Fibroblast of lung (primary cell): Measurements from ENCODE around the gene TLR8. TPM values are rescaled to one million over a fixed set of nuclear protein-coding genes. Genes with fewer than 3 reads are reported as not detected.

Experiments
- DNase-seq, 2 donors: peaks; one replicate each; pipeline versions ENCODE4 v3.0.0 to v3.0.0-alpha.2; 2010; ENCODE audit warnings: low read depth in 2 of 2
- H2AFZ ChIP-seq: 2 replicates; pipeline ENCODE4 v1.5.1; 2012; ENCODE audit warnings: low read length, control low read depth, inconsistent platforms
- H3K27ac ChIP-seq: 2 replicates; pipeline ENCODE4 v1.5.1; 2011; ENCODE audit warnings: low read length, control low read depth; ENCODE audit not compliant: insufficient read depth
- H3K27me3 ChIP-seq: 2 replicates; pipeline ENCODE4 v1.5.1; 2011; ENCODE audit warnings: mild to moderate bottlenecking, low read length; ENCODE audit not compliant: control insufficient read depth, insufficient read depth
- H3K36me3 ChIP-seq: 2 replicates; pipeline ENCODE4 v1.5.1; 2011; ENCODE audit warnings: low read length; ENCODE audit not compliant: control insufficient read depth, insufficient read depth
- H3K4me1 ChIP-seq: 2 replicates; pipeline ENCODE4 v1.5.1; 2011; ENCODE audit warnings: low read length; ENCODE audit not compliant: control insufficient read depth, insufficient read depth; ENCODE audit errors: extremely low read depth
- H3K4me2 ChIP-seq: 2 replicates; pipeline ENCODE4 v1.5.1; 2011; ENCODE audit warnings: low read length, control low read depth; ENCODE audit not compliant: insufficient read depth; ENCODE audit errors: extremely low read depth
- H3K4me3 ChIP-seq, 4 experiments: fragments of 200-600 bp in 1 of 4; sonication (generic) in 1 of 4; replicated peaks in 1 of 4; 2 replicates each; pipeline ENCODE4 v1.5.1; 2011 to 2016; ENCODE audit warnings: low read length in 4 of 4, low read depth in 3 of 4, mild to moderate bottlenecking in 3 of 4, control low read depth in 2 of 4, inconsistent platforms in 1 of 4, mixed read lengths in 1 of 4; ENCODE audit not compliant: insufficient read depth in 1 of 4; ENCODE audit errors: control extremely low read depth in 1 of 4
- H3K79me2 ChIP-seq: 2 replicates; pipeline ENCODE4 v1.5.1; 2012; ENCODE audit warnings: mild to moderate bottlenecking, low read length, inconsistent platforms; ENCODE audit not compliant: control insufficient read depth, insufficient read depth
- H3K9ac ChIP-seq: 2 replicates; pipeline ENCODE4 v1.5.1; 2011; ENCODE audit warnings: mild to moderate bottlenecking, low read length, control low read depth; ENCODE audit not compliant: insufficient read depth
- H3K9me3 ChIP-seq: 2 replicates; pipeline ENCODE4 v1.5.1; 2012; ENCODE audit warnings: low read depth, low read length; ENCODE audit not compliant: control insufficient read depth, insufficient read depth
- H4K20me1 ChIP-seq: 2 replicates; pipeline ENCODE4 v1.5.1; 2011; ENCODE audit warnings: low read length; ENCODE audit not compliant: control insufficient read depth, insufficient read depth; ENCODE audit errors: extremely low read depth
- CTCF ChIP-seq, 2 donors: IDR thresholded peaks in 1 of 2; conservative IDR thresholded peaks in 1 of 2; 1 replicate in 1 of 2; 2 replicates in 1 of 2; pipeline ENCODE4 v1.5.1; 2011 to 2012; ENCODE audit warnings: low read length in 2 of 2, control low read depth in 1 of 2, inconsistent platforms in 1 of 2, low read depth in 1 of 2, mild to moderate bottlenecking in 1 of 2
- EZH2 ChIP-seq: IDR thresholded peaks from 2 replicates; pipeline ENCODE4 v1.5.1; 2012; ENCODE audit warnings: low read length, control low read depth, mild to moderate bottlenecking; ENCODE audit errors: missing control alignments
- polyA plus RNA-seq, 2 donors: library from polyadenylated mRNA; depleted of rRNA in 1 of 2; stranded (reverse) in 1 of 2; unstranded in 1 of 2; fragments of >200 nt; gene quantifications; 2 replicates each; pipeline ENCODE4 v1.2.1, GENCODE V29; 2011 to 2012; ENCODE audit warnings: missing spikeins in 1 of 2
- total RNA-seq: library from RNA; depleted of rRNA; stranded (reverse); fragments of >200 nt; gene quantifications from 2 replicates; pipeline ENCODE4 v1.2.1, GENCODE V29; 2014

Gene TLR8
- total and polyA plus RNA-seq, 2 donors (not counting 1 experiment from before 2014, with no cell fraction given): not detected

GRCh38 chrX:12867685-12868084 lies 38.7 kb upstream of the TLR8 start:
- Histone ChIP-seq H3K27me3 (no peaks in the 10 kb centered on the region), H3K9me3 (no peaks in the 10 kb centered on the region), H3K4me1 (no peaks in the 10 kb centered on the region), H3K36me3 (no peaks in the 10 kb centered on the region), H4K20me1 (no peaks in the 10 kb centered on the region), H3K79me2 (no peaks in the 10 kb centered on the region), H3K4me3 (no peak overlapping the region), H2AFZ (no peak overlapping the region), H3K27ac (no peak overlapping the region), H3K4me2 (no peak overlapping the region), H3K9ac (no peak overlapping the region)
- TF ChIP-seq EZH2 (no peak), CTCF (conservative IDR thresholded peaks at IDR 0.05 in 1 of 2, IDR thresholded peaks at IDR 0.05 in 1 of 2; ENCODE audit: low read depth in 1 of 2, low read length in 2 of 2) (no peak)
- DNase-seq: no peak

GRCh38 chrX:12868747-12869146 lies 37.7 kb upstream of the TLR8 start:
- no peaks in the 10 kb centered on the region for H3K4me1 ChIP-seq
- H4K20me1 ChIP-seq: no peaks in the 10 kb centered on the region
- no peaks in the 10 kb centered on the region for H3K27me3 ChIP-seq
- no peak overlapping the region for H3K4me3 ChIP-seq
- TF ChIP-seq CTCF (conservative IDR thresholded peaks at IDR 0.05 in 1 of 2, IDR thresholded peaks at IDR 0.05 in 1 of 2; ENCODE audit: low read depth in 1 of 2, low read length in 2 of 2) (no peak), EZH2 (no peak)
- no peak for DNase-seq
- H3K4me2 ChIP-seq: no peak overlapping the region
- H3K9me3 ChIP-seq: no peaks in the 10 kb centered on the region
- no peak overlapping the region for H2AFZ ChIP-seq
- H3K36me3 ChIP-seq: no peaks in the 10 kb centered on the region
- no peaks in the 10 kb centered on the region for H3K79me2 ChIP-seq
- no peak overlapping the region for H3K27ac ChIP-seq
- no peak overlapping the region for H3K9ac ChIP-seq

- H3K79me2 ChIP-seq: no peaks in the 10 kb centered on the region
- no peak overlapping the region for H3K4me2 ChIP-seq
- no peak overlapping the region for H3K4me3 ChIP-seq
- H3K27me3 ChIP-seq: no peaks in the 10 kb centered on the region
- no peak overlapping the region for H2AFZ ChIP-seq
- no peaks in the 10 kb centered on the region for H4K20me1 ChIP-seq
- DNase-seq: peak in 1 of 2 donors; percentile 17
- TF ChIP-seq EZH2 (no peak), CTCF (conservative IDR thresholded peaks at IDR 0.05 in 1 of 2, IDR thresholded peaks at IDR 0.05 in 1 of 2; ENCODE audit: low read depth in 1 of 2, low read length in 2 of 2) (no peak)
- no peaks in the 10 kb centered on the region for H3K4me1 ChIP-seq
- H3K27ac ChIP-seq: no peak overlapping the region
- no peaks in the 10 kb centered on the region for H3K36me3 ChIP-seq
- no peaks in the 10 kb centered on the region for H3K9me3 ChIP-seq
- no peak overlapping the region for H3K9ac ChIP-seq
Observed at GRCh38 chrX:12871257-12871656, 35.2 kb upstream of the TLR8 start.
